GM06990 (cell line): ENCODE measurements around the gene LEKR1.

Source experiments
- DNase-seq: peaks from one replicate; pipeline ENCODE4 v3.0.0-alpha.2; 2011; ENCODE audit not compliant: insufficient read length; ENCODE audit errors: extremely low read depth
- H3K27me3 ChIP-seq: replicated peaks from 2 replicates; pipeline ENCODE4 v1.6.0; 2011; ENCODE audit warnings: low read length; ENCODE audit not compliant: control insufficient read depth, insufficient read depth
- H3K36me3 ChIP-seq: 2 replicates; pipeline ENCODE4 v1.5.1; 2011; ENCODE audit warnings: low read length; ENCODE audit not compliant: control insufficient read depth, insufficient read depth
- H3K4me3 ChIP-seq: replicated peaks from 2 replicates; pipeline ENCODE4 v1.5.1; 2011; ENCODE audit warnings: low read depth, mild to moderate bottlenecking, control low read depth, low read length
- CTCF ChIP-seq: IDR thresholded peaks from 2 replicates; pipeline ENCODE4 v1.5.1; 2011; ENCODE audit warnings: low read length, control low read depth, mild to moderate bottlenecking, inconsistent platforms; ENCODE audit not compliant: insufficient read depth, poor library complexity, severe bottlenecking

LEKR1 gene

DNA sequence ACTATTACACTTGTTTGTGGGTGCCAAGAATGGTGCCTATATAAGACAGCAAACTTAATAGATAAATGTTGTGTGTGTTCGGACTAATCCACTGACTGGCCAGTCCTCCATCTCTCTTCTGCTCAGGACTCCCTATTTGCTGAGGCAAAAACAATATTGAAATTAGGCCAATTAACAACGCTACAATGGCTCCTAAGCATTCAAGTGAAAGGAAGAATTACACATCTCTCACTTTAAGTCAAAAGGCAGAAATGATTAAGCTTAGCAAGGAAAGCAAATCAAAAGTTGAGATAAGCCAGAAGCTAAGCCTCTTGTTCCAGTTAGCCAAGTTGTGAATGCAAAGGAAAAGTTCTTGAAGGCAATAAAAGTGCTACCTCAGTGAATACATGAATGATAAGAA is 206.8 kb downstream of the LEKR1 start:
- Histone ChIP-seq H3K27me3 (no peaks in the 10 kb centered on the region), H3K36me3 (no peaks in the 10 kb centered on the region), H3K4me3 (no peak overlapping the region)
- TF ChIP-seq CTCF, result no peak
- no peak for DNase-seq

DNA sequence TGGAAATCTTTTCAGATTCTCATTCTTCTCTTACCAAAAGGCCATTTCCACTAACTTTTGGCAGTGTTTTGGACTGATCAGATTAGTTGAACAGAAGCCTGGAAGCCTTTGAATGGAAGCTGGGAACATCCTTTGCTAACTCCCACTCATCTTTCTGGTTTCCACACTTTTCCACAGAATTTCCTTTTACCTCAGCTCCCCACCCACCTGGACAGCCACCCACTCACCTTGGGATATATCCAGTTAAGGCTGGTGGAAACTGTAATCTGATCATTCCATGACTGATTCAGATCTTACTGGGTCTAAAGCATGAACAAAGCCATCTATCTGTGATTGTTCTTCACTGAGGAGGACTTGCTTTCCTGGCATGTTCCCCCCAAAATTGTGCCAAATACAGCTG is 214.3 kb downstream of the LEKR1 start:
- Histone ChIP-seq H3K4me3 (no peak overlapping the region), H3K27me3 (no peaks in the 10 kb centered on the region), H3K36me3 (no peaks in the 10 kb centered on the region)
- TF ChIP-seq CTCF, result no peak
- no peak for DNase-seq

- Histone ChIP-seq H3K36me3 (no peaks in the 10 kb centered on the region), H3K4me3 (no peak overlapping the region), H3K27me3 (no peaks in the 10 kb centered on the region)
- no peak for TF ChIP-seq CTCF
- DNase-seq, result no peak
These were observed 216.1 kb downstream of the LEKR1 start for GRCh38 chr3:157042226-157042625.

- no peak for DNase-seq
- TF ChIP-seq CTCF, result no peak
- Histone ChIP-seq H3K27me3 (no peaks in the 10 kb centered on the region), H3K4me3 (no peak overlapping the region), H3K36me3 (no peaks in the 10 kb centered on the region)
These were observed 217.6 kb downstream of the LEKR1 start for GRCh38 chr3:157043771-157044170.

DNA sequence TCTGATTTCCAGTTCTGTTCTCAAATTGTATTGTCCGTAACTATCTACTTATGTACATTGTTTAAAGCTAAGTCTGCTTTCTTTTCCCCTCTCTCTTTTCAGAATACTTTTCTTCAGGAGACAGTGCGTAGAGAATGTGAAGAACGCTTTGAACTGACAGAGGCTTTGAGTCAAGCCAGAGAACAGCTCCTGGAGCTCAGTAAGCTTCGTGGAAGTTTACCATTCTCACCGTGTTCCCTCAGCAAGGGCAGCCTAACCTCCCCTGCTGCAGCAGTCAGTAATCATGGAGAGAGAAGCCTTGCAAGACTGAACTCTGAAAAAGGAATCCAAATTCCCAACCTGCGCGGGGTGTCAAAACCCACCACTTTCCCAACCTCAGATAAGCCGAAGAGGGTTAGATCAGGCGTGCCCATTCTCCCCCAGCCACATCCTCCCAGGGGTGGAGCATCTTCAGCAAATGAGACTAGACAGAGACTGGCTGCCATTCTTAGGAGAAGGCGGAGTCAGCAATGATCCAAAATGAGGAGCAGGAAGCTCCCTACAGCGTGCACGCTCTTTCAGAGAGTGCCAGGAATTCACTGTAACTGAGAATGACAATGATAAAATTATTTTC is 219.2 kb downstream of the LEKR1 start:
- DNase-seq, result no peak
- Histone ChIP-seq H3K36me3 (no peaks in the 10 kb centered on the region), H3K27me3 (no peaks in the 10 kb centered on the region), H3K4me3 (no peak overlapping the region)
- TF ChIP-seq CTCF, result no peak

DNA sequence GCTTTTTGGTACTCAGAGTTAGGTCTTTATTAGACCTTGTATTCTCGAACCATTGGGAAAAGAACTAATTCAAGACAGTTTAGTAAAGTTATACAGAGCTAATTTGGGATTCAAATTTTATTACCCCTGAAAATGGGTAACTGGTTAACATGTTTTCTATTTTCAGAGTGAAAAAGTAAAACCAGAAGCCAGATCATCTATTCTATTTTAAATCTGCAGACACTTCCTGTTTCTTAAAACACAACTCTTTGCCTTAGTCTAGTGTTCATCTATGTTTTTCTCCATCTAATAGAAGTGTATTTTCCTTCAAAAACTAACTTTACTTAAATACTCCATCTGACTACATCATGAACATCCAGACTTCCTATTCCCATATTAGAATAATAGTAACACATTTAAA is 220.4 kb downstream of the LEKR1 start:
- no peak for TF ChIP-seq CTCF

More for the DNA sequence above, 220.4 kb downstream of the LEKR1 start:
- Histone ChIP-seq H3K27me3 (no peaks in the 10 kb centered on the region), H3K4me3 (no peak overlapping the region), H3K36me3 (no peaks in the 10 kb centered on the region)
- no peak for DNase-seq
